Stimulated activated naive B cell treated with anti-CD40 and anti-IgM and Interleukin-4, amounts not matched to agents 10 μg/mL and 1 μg/mL and 100 μg/mL, for 72 hours (primary cell): ENCODE measurements around the gene NOG.

ENCODE experiments used
- ATAC-seq, 2 donors: fragments of 150-1000 bp; cut with Tn5 transposase; replicated peaks; 2 replicates each; pipeline ENCODE4 v1.10.0; 2021; ENCODE audit warnings: moderate library complexity in 1 of 2
- DNase-seq: peaks from one replicate; pipeline ENCODE4 v3.0.0; 2021
- H3K27ac Mint-ChIP-seq: one replicate; pipeline ENCODE4 v1.8.0; 2022; ENCODE audit warnings: mild to moderate bottlenecking, mixed read lengths
- H3K27me3 Mint-ChIP-seq, 2 donors: one replicate each; pipeline ENCODE4 v1.8.0; 2022; ENCODE audit warnings: mixed read lengths in 2 of 2
- H3K36me3 Mint-ChIP-seq, 2 donors: one replicate each; pipeline ENCODE4 v1.8.0; 2022; ENCODE audit warnings: mixed read lengths in 2 of 2, mild to moderate bottlenecking in 1 of 2
- H3K4me1 Mint-ChIP-seq, 2 donors: one replicate each; pipeline ENCODE4 v1.8.0; 2022; ENCODE audit warnings: mixed read lengths in 2 of 2, mild to moderate bottlenecking in 1 of 2
- H3K4me3 Mint-ChIP-seq, 2 donors: one replicate each; pipeline ENCODE4 v1.8.0; 2022; ENCODE audit warnings: mild to moderate bottlenecking in 2 of 2, mixed read lengths in 2 of 2, moderate library complexity in 1 of 2
- H3K9me3 Mint-ChIP-seq, 2 donors: one replicate each; pipeline ENCODE4 v1.8.0; 2022; ENCODE audit warnings: mixed read lengths in 2 of 2, mild to moderate bottlenecking in 1 of 2

NOG gene

DNA sequence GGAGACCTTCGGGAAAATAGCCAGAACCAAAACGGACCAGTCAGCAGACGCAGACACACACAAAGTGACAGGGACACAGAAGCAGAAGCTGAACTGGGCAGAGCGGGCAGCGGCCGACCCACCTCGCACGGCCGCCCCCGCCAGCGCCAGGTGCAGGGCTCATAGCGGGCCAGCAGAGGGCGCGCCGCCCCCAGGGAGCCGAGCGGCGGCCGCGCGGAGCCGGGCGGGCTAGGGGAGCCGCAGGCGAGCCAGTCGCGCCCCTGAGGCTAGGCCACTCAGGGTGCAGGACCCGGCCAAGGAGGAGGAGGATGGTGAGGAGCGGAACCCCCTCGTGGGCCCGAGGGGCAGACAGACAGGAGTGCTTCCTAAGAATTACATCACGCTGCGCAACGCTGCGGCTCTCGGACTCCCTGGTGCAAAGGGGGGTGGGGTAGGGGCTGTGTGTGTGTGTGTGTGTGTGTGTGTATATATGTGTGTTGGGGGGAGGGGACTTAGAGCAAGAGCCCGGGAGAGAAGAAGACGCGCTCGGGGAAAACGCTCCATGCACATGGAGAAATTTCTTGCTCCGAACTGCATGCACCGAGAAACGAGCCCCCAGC is 913 bp upstream of the NOG start:
- peak overlapping the region; percentile 47 for H3K27ac Mint-ChIP-seq
- H3K4me1 Mint-ChIP-seq: peaks cover 12 to 30% of the 10 kb centered on the region in 2 donors
- peaks cover 46 to 52% of the 10 kb centered on the region in 2 donors for H3K27me3 Mint-ChIP-seq
- DNase-seq (peak; percentile 54), ATAC-seq (peak; percentile 57 to 69)
- H3K9me3 Mint-ChIP-seq: no peaks in the 10 kb centered on the region
- H3K4me3 Mint-ChIP-seq: peak overlapping the region; percentile 78 to 88
- H3K36me3 Mint-ChIP-seq: no peaks in the 10 kb centered on the region

DNA sequence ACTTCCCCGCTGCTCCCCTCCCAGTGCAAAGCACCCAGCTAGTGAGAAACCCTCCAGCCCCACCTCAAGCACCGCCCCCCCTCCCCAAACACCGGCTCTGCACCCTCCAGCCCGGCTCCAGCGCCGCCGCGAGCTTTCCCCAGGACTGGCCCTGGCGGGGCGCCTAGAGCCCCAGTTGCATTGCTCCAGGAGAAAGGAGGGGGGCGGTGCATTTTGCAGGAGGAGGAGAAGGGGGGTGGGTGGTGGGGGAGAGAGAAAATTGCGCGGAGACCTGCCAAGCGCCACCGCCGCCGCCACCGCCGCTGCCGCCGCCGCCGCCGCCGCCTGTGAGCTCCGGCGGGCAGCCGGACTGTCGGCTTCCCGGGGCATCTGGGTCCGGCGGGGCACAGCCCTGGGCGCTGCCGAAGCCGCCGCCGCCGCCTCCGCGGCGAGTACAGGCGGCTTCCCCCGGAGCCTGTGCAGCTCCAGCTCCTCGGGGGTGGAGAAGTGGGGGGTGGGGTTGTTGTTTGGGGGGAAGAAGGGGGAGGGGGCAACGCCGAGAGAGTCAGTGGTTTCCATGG is 333 bp upstream of the NOG start:
- H3K4me3 Mint-ChIP-seq: peak overlapping the region; percentile 78 to 88
- H3K9me3 Mint-ChIP-seq: no peaks in the 10 kb centered on the region
- H3K27me3 Mint-ChIP-seq: peaks cover 48 to 55% of the 10 kb centered on the region in 2 donors
- no peaks in the 10 kb centered on the region for H3K36me3 Mint-ChIP-seq
- H3K27ac Mint-ChIP-seq: no peak overlapping the region
- peaks cover 14 to 36% of the 10 kb centered on the region in 2 donors for H3K4me1 Mint-ChIP-seq
- ATAC-seq (peak; percentile 37 to 42), DNase-seq (peak; percentile 6)

DNA sequence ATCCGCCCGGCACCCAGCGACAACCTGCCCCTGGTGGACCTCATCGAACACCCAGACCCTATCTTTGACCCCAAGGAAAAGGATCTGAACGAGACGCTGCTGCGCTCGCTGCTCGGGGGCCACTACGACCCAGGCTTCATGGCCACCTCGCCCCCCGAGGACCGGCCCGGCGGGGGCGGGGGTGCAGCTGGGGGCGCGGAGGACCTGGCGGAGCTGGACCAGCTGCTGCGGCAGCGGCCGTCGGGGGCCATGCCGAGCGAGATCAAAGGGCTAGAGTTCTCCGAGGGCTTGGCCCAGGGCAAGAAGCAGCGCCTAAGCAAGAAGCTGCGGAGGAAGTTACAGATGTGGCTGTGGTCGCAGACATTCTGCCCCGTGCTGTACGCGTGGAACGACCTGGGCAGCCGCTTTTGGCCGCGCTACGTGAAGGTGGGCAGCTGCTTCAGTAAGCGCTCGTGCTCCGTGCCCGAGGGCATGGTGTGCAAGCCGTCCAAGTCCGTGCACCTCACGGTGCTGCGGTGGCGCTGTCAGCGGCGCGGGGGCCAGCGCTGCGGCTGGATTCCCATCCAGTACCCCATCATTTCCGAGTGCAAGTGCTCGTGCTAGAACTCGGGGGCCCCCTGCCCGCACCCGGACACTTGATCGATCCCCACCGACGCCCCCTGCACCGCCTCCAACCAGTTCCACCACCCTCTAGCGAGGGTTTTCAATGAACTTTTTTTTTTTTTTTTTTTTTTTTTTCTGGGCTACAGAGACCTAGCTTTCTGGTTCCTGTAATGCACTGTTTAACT is 1.0 kb downstream of the NOG start:
- peaks cover 48 to 55% of the 10 kb centered on the region in 2 donors for H3K27me3 Mint-ChIP-seq
- ATAC-seq: peak; percentile 33

DNA sequence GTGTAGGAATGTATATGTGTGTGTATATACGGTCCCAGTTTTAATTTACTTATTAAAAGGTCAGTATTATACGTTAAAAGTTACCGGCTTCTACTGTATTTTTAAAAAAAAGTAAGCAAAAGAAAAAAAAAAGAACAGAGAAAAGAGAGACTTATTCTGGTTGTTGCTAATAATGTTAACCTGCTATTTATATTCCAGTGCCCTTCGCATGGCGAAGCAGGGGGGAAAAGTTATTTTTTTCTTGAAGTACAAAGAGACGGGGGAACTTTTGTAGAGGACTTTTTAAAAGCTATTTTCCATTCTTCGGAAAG is 1.6 kb downstream of the NOG start:
- peaks cover 49 to 57% of the 10 kb centered on the region in 2 donors for H3K27me3 Mint-ChIP-seq
- peak overlapping the region; percentile 69 to 88 for H3K4me3 Mint-ChIP-seq
- peak in 1 of 2 donors; percentile 7 for ATAC-seq

More for the DNA sequence above, 1.0 kb downstream of the NOG start:
- peak; percentile 37 for DNase-seq
- Mint-ChIP-seq H3K4me1 (peaks cover 17 to 40% of the 10 kb centered on the region in 2 donors), H3K36me3 (no peaks in the 10 kb centered on the region), H3K27ac (peak overlapping the region; percentile 0), H3K9me3 (no peaks in the 10 kb centered on the region), H3K4me3 (peak overlapping the region; percentile 69 to 88)

DNA sequence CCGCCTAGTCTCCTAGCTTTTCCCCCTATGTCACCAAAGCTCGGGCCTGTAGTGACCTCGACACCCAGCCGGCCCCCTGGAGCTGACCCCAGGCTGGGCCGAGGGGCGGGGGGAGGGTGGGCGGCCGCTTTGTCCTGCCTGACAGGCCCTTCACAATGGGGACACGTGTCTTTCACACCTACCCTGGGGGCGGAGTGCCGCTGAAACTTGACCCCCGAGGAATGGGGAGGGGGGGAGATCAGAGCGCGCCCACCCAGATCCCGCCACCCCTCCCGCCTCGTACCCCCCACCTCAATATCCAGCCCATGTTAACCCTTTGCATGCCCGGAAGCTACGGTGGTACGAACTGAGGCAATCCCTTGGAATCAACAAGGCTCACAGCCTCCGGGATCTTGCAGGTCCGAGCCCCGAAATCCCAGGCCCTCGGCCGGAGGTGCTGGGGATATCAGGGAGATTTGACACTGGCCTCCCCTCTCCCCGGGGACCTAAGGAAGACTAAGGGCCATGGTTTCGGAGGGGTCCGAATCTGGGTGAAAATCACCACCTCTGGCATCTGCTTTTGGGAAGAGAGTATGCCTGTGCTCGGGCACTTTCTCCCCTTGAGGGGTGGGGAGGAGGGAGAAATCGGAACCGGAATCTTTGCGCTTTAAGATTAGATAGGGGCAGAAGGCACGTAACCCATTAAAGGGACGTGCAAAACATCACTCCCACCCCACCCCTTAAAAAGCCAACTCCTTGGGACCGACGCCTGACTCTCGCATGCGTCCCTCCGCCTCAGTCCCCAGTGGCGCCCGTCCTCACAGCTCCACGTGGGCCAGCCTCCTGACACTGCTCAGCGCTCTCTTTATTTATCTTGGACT is 2.6 kb downstream of the NOG start:
- H3K9me3 Mint-ChIP-seq: no peaks in the 10 kb centered on the region
- H3K27ac Mint-ChIP-seq: peak overlapping the region; percentile 37
- H3K27me3 Mint-ChIP-seq: peaks cover 51 to 57% of the 10 kb centered on the region in 2 donors
- peak overlapping the region; percentile 81 to 88 for H3K4me3 Mint-ChIP-seq
- ATAC-seq: no peak
- no peaks in the 10 kb centered on the region for H3K36me3 Mint-ChIP-seq
- no peak for DNase-seq
- peaks cover 17 to 40% of the 10 kb centered on the region in 2 donors for H3K4me1 Mint-ChIP-seq

More for the DNA sequence above, 1.6 kb downstream of the NOG start:
- peaks cover 17 to 40% of the 10 kb centered on the region in 2 donors for H3K4me1 Mint-ChIP-seq
- H3K27ac Mint-ChIP-seq: peak overlapping the region; percentile 0
- H3K9me3 Mint-ChIP-seq: no peaks in the 10 kb centered on the region
- DNase-seq: no peak
- no peaks in the 10 kb centered on the region for H3K36me3 Mint-ChIP-seq

DNA sequence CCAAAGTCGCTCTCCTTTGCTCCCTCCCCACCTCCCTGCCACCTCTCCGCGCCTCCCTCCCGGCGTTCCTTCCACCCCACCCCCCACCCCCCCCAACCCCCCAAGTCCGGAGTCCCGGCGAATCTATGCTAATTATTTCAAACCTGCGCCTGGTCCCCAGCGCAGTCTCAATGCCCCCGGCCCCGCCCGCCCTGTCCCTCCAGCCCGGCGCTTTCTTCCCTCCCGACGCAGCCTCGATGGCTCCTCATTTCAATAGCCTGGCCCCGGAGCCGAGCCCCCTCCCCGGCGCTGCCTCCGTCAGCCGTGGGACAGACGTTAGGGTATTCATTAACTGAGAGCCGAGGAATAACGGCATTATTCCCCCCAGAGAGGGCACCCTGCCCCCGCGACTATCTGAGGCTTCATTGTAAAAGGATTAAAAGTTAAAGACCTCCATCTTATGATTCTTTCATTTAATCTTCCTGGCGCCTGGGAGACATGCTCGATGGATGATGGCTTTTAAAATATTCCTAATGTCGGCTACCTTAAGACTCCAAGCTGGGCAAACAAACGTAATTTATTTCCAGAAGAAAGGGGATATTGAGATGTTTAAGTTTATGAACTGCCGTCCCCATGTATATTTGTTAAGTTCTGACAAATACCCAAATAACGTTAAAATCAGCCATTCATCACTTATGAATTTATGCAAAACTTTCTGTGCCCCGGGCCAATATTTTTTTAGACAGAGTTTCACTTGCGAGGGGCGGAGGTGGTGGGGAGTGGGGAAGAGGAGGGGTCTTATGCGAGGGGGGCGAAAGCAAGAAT is 3.4 kb downstream of the NOG start:
- no peak for DNase-seq
- H3K27ac Mint-ChIP-seq: peak overlapping the region; percentile 56
- peaks cover 17 to 40% of the 10 kb centered on the region in 2 donors for H3K4me1 Mint-ChIP-seq

DNA sequence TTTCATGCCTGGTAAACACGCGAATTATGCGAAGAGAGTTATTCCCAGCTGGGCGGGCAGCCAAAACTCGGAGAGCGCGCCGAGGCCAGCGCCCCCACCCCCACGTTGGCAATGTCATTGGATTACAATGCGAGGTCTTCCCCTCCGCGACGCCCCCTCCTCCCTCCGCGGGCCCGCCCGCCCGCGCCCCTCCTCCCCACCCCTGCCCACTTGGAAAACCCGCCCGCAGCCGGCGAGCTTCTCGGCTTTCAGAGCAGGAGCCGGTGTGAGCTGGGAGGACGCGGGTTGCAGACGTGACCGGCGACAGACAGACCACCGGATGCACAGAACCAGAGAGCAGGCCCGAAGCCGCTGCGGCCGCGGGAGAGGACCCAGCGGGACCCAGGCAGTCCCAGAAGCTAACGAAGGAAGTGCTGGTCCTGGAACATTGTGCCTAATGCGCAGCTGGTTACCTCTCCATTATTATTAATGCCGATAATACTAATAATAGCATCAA is 4.0 kb downstream of the NOG start:
- Mint-ChIP-seq H3K9me3 (no peaks in the 10 kb centered on the region), H3K4me1 (peaks cover 14 to 34% of the 10 kb centered on the region in 2 donors), H3K27ac (no peak overlapping the region), H3K4me3 (peak overlapping the region; percentile 80 to 88), H3K27me3 (peaks cover 43 to 44% of the 10 kb centered on the region in 2 donors), H3K36me3 (no peaks in the 10 kb centered on the region)
- ATAC-seq: no peak
- DNase-seq: no peak

More for the DNA sequence above, 3.4 kb downstream of the NOG start:
- ATAC-seq: no peak
- no peaks in the 10 kb centered on the region for H3K9me3 Mint-ChIP-seq
- no peaks in the 10 kb centered on the region for H3K36me3 Mint-ChIP-seq
- H3K27me3 Mint-ChIP-seq: peaks cover 49 to 50% of the 10 kb centered on the region in 2 donors
- peak overlapping the region; percentile 81 to 88 for H3K4me3 Mint-ChIP-seq

DNA sequence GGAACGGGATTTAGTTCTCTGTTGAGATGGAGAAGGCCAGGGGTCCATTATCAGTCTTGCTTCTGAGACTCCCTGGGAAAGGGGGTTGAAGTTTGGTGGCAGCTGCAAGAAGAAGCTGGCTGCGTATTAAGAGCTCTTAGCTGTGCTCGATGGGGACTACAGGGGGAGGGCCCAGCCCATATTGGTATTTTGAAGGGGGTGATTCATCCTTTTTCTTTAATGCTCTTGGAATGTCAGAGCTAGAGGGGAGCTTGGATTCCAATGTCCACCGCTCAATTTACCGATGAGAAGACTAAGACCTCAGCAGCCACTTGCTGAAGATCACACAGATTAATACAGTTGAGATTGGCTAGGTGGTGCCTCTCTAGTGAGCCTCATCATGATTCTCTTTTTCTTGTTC is 5.0 kb downstream of the NOG start:
- Mint-ChIP-seq H3K27ac (no peak overlapping the region), H3K27me3 (peaks cover 45 to 47% of the 10 kb centered on the region in 2 donors), H3K4me1 (peaks cover 13 to 31% of the 10 kb centered on the region in 2 donors), H3K4me3 (peak overlapping the region in 1 of 2 donors; percentile 12), H3K9me3 (no peaks in the 10 kb centered on the region), H3K36me3 (no peaks in the 10 kb centered on the region)
- ATAC-seq (no peak), DNase-seq (no peak)

DNA sequence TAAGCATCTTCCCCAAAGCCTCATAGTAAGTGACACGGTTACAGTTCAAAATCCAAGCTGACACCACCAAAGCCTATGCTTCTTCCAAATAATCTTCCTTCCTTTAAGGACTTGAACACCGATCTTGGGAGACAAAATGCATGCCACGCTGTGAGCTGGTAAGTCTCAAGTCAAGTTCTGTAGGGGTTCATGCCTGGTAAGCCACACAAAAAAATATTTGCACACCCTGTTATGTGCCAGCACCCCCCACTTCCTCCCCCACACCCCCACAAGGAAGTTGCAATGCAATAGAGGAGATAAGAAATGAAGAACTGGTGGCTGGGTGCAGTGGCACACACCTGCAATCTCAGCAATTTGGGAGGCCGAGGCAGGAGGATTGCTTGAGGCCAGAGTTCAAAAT is 5.6 kb downstream of the NOG start:
- Mint-ChIP-seq H3K4me3 (no peak overlapping the region), H3K27me3 (peaks cover 45 to 48% of the 10 kb centered on the region in 2 donors), H3K9me3 (no peaks in the 10 kb centered on the region), H3K4me1 (peaks cover 13 to 31% of the 10 kb centered on the region in 2 donors), H3K27ac (no peak overlapping the region), H3K36me3 (no peaks in the 10 kb centered on the region)
- DNase-seq: no peak
- ATAC-seq: no peak

DNA sequence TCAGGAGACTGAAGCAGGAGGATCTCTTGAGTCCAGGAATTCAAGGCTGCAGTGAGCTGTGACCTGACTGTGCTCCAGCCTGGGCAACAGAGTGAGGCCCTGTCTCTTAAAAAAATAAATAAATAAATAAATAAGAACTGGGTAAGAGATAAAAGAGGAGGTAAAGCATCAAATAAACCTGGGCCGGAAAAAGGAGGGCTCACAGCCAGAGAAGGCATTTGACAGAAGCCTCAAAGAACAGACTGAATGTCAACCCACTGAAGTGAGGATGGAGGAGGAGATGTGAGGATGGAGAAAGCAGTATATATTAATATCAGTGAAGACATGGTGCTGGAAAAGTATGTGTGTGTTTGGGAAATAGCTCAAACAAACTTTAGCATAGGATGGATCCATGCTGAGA is 6.1 kb downstream of the NOG start:
- no peak overlapping the region for H3K27ac Mint-ChIP-seq

DNA sequence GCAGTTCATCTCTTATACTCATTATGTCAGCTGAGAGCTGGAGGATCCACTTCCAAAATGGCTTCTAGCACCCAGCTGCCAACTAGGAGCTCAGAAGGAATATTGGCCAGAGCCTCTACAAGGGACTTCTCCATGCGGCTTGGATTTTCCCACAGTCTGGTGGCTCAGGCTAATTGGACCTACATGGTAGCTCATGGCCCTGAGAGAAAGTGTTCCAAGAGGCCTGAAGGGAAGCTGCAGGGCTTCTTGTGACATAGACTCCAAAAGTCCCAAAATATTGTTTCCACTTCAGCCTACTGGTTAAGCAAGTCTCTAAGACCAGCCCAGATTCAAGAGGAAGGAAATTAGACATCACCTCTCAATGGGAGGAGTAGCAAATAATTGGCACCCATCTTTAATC is 6.8 kb downstream of the NOG start:
- ATAC-seq (no peak), DNase-seq (no peak)
- no peaks in the 10 kb centered on the region for H3K9me3 Mint-ChIP-seq
- no peak overlapping the region for H3K27ac Mint-ChIP-seq
- H3K36me3 Mint-ChIP-seq: no peaks in the 10 kb centered on the region
- H3K4me1 Mint-ChIP-seq: peaks cover 13 to 24% of the 10 kb centered on the region in 2 donors
- no peak overlapping the region for H3K4me3 Mint-ChIP-seq
- peaks cover 48 to 58% of the 10 kb centered on the region in 2 donors for H3K27me3 Mint-ChIP-seq

More for the DNA sequence above, 6.1 kb downstream of the NOG start:
- H3K27me3 Mint-ChIP-seq: peaks cover 45 to 53% of the 10 kb centered on the region in 2 donors
- H3K36me3 Mint-ChIP-seq: no peaks in the 10 kb centered on the region
- no peaks in the 10 kb centered on the region for H3K9me3 Mint-ChIP-seq
- peaks cover 13 to 31% of the 10 kb centered on the region in 2 donors for H3K4me1 Mint-ChIP-seq
- no peak for ATAC-seq
- no peak overlapping the region for H3K4me3 Mint-ChIP-seq
- DNase-seq: no peak

DNA sequence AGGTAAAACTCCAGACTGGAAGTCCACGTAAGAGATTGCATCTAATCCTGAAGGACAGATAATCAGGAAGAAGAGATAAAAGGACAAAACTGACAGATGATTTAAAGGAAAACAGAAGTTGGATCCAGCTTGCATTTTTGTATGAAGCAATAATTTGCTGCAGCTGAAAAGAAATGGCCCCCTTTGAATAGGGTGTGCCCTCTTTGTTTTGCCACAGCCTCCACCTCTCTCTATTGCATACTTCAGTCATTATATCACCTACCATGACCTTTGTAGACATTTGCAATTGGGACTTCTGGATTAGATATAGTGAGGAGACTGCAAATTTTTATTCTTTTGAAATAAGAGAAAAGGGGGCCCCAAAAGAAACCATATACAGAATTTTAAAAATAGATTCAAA is 8.1 kb downstream of the NOG start:
- peaks cover 52 to 53% of the 10 kb centered on the region in 2 donors for H3K27me3 Mint-ChIP-seq
- peaks cover 10 to 18% of the 10 kb centered on the region in 2 donors for H3K4me1 Mint-ChIP-seq
- no peaks in the 10 kb centered on the region for H3K36me3 Mint-ChIP-seq
- DNase-seq (no peak), ATAC-seq (no peak)
- no peaks in the 10 kb centered on the region for H3K9me3 Mint-ChIP-seq
- H3K27ac Mint-ChIP-seq: no peak overlapping the region
- H3K4me3 Mint-ChIP-seq: no peak overlapping the region
